ENCODE results near the gene H6PD.

The H6PD gene

DNA sequence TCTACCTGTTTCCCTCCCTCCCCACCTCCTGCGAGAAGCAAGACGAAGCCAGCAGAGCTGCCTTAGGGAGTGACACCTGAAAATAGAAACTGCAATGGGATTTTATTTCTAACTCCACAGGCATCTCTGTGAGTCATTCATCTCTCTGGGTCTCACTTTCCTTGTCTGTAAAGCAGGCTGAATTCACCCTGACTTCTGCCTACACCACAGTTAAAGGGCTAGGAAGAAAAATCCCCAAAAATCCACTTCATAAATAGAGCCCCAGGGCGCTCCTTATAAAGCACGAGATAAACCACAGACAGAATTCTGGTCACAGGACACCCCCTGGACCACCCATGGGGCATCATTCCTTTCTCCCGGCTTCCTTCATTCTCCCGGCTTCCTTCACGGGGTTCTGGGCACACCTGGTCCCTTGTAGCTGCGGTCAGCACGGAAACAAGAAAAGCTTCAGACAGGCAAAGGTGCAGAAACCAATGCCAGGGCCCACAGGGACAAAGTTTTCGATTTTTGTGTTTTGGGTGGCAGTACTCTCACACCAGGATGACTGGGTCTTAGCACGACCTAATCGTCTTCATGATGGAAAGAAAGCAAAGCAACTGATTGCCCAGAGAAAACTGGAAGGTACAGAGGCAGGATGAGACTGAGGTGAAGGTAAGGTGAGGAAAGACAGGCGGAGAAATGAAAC is 2.8 kb upstream of the H6PD start:
- TF ChIP-seq, protein P1, sequence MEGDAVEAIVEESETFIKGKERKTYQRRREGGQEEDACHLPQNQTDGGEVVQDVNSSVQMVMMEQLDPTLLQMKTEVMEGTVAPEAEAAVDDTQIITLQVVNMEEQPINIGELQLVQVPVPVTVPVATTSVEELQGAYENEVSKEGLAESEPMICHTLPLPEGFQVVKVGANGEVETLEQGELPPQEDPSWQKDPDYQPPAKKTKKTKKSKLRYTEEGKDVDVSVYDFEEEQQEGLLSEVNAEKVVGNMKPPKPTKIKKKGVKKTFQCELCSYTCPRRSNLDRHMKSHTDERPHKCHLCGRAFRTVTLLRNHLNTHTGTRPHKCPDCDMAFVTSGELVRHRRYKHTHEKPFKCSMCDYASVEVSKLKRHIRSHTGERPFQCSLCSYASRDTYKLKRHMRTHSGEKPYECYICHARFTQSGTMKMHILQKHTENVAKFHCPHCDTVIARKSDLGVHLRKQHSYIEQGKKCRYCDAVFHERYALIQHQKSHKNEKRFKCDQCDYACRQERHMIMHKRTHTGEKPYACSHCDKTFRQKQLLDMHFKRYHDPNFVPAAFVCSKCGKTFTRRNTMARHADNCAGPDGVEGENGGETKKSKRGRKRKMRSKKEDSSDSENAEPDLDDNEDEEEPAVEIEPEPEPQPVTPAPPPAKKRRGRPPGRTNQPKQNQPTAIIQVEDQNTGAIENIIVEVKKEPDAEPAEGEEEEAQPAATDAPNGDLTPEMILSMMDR (IDR thresholded peaks at IDR 0.05; ENCODE audit: low read depth, low read length): no peak
- no peak overlapping the region for H3K4me3 ChIP-seq (replicated peaks in 1 of 2; ENCODE audit: low read depth in 2 of 2, low read length in 2 of 2)
- DNase-seq (ENCODE audit: low read depth in 2 of 2): peak; percentile 30 to 61

DNA sequence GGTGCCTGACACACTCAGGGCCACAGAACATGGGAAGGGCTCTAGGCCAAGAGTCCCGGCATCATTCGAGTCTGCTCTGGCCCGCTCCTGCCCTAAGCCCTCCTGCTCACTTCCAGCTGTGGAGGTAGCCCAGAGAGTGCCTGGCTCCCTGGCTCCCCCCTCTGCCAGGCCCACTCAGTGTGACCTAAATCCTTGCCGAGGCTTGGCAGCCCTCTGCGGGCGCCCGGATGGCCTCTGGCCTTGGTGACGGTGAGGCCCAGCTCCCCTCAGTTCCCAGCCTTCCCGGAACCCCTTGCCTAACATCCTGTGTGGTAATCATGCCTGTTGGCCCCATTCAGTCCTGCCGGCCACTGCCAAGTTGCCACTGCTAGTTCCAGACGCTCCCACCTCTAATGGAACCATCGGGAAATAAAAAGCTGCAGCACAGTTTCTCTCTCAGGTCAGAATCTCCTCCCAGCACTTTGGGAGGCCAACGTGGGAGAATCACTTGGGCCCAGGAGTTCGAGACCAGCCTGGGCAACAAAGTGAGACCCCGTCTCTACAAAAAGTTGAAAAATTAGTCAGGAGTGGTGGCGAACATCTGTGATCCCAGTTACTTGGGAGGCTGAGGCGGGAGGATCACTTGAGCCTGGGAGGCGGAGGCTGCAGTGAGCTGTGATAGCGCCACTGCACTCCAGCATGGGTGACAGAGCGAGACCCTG is 1.2 kb upstream of the H6PD start:
- TF ChIP-seq, protein P1 (IDR thresholded peaks at IDR 0.05; ENCODE audit: low read depth, low read length): no peak
- no peak overlapping the region for H3K4me3 ChIP-seq (replicated peaks in 1 of 2; ENCODE audit: low read depth in 2 of 2, low read length in 2 of 2)
- DNase-seq (ENCODE audit: low read depth in 2 of 2): peak; percentile 92 to 99

DNA sequence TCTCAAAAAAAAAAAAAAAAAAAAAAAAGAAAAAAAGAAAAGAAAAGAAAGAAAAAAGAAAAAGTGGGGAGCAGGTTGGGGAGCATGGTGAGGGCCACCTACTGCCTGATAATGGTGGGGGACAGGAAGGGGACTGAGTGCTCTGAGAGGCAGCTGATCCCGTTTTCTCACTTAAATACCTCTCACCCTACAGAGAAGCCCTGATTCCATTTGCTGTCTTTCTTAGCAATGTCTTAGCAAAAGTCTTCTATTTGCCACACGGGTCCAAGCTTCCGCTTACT is 692 bp upstream of the H6PD start:
- TF ChIP-seq, protein P1 (IDR thresholded peaks at IDR 0.05; ENCODE audit: low read depth, low read length): no peak
- peak overlapping the region in 1 of 2 donors; percentile 52 for H3K4me3 ChIP-seq (replicated peaks in 1 of 2; ENCODE audit: low read depth in 2 of 2, low read length in 2 of 2)

DNA sequence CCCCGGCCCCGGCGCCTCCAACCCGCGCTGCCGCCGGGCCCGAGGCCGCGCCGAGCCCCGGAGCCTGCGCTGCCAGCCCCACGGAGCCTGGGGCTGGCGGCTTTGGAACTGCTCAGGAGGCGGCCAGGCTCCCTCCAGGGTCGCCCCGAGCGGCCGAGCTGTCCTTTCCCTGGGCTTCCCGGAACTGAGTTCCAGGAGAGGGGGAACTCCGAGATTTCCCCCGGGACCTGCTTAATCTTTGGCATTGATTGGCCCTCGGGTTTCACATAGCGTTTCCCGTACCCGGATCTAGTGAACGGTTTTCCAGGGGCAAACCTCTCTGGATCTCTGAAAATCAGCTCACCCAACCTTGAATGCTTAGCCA is 504 bp downstream of the H6PD start:
- peak; percentile 83 to 85 for DNase-seq (ENCODE audit: low read depth in 2 of 2)
- TF ChIP-seq, protein P1 (IDR thresholded peaks at IDR 0.05; ENCODE audit: low read depth, low read length): no peak
- peak overlapping the region; percentile 49 to 57 for H3K4me3 ChIP-seq (replicated peaks in 1 of 2; ENCODE audit: low read depth in 2 of 2, low read length in 2 of 2)

More for the DNA sequence above, 692 bp upstream of the H6PD start:
- no peak for DNase-seq (ENCODE audit: low read depth in 2 of 2)

DNA sequence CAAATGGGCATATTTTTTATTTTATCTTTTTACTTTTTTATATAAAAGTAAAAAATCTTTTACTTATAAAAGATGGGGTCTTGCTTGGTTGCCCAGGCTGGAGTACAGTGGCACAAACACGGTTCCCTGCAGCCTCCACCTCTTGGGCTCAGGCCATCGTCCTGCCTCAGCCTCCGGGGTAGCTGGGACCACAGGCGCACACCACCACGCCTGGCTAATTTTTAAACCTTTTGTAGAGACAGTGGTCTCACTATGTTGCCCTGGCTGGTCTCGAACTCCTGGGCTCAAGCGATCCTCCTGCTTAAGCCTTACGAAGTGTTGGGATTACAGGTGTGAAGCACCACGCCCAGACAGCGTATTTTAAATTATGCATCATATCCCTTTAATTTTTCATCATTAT is 986 bp downstream of the H6PD start:
- TF ChIP-seq, protein P1 (IDR thresholded peaks at IDR 0.05; ENCODE audit: low read depth, low read length): no peak
- DNase-seq (ENCODE audit: low read depth in 2 of 2): no peak
- peak overlapping the region; percentile 49 to 57 for H3K4me3 ChIP-seq (replicated peaks in 1 of 2; ENCODE audit: low read depth in 2 of 2, low read length in 2 of 2)

DNA sequence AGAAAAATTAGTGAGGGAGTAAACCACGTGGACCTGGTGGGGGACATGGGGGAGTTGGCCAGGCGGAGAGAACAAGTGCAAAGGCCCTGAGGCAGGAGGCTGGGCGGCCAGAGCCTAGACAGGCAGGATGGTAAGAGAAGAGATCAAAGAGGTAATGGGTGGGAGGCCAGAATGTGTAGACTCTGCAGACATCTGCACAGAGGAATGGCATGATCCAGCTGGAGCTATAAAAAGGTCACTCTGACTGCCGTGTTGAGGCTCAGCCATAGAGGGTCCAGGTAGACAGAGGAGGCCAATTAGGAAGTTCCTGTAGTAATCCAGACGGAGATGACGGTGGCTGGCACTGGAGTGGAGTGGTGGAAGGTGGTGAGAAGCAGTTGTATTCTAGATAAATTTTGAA is 3.6 kb downstream of the H6PD start:
- H3K4me3 ChIP-seq (replicated peaks in 1 of 2; ENCODE audit: low read depth in 2 of 2, low read length in 2 of 2): no peak overlapping the region
- TF ChIP-seq, protein P1 (IDR thresholded peaks at IDR 0.05; ENCODE audit: low read depth, low read length): no peak
- DNase-seq (ENCODE audit: low read depth in 2 of 2): no peak

Measured in cardiac fibroblast (primary cell).